ENCODE measurements around the gene TUFT1.

DNA sequence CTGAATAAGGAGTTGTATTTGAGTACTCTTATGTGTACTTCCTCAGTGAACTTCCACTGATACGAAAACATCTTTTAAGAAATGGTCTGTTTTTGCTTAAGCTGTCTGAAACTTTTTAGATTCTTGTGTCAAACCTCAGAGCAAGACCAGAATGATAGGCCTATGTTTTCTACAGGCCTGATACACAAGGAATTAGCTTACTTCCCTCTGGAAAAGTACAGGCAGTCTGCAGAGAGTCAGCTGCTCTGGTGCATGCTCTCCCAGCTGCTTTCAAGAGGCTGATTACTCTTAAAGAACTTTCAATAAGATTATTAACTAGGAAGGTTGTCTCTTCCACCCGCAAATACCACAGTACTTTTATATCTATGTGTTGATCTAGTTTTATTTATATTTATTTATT, 81.2 kb downstream of the TUFT1 start:
- no peak for TF ChIP-seq CTCF (IDR thresholded peaks at IDR 0.05)
- peak; percentile 31 for TF ChIP-seq POLR2AphosphoS5 (IDR thresholded peaks at IDR 0.05)
- no peak for TF ChIP-seq POLR2A (IDR thresholded peaks at IDR 0.05)
